GM19023 (cell line): ENCODE data around the gene MUC4.
A peak's percentile ranks its signal among the peaks of the same experiment; 100 is the strongest.

Experiments
- ATAC-seq: cut with Tn5 transposase; IDR thresholded peaks from one replicate; pipeline ENCODE4 v1.9.1; 2021; ENCODE audit warnings: mild to moderate bottlenecking, moderate library complexity; ENCODE audit not compliant: unreplicated experiment

MUC4 gene

DNA sequence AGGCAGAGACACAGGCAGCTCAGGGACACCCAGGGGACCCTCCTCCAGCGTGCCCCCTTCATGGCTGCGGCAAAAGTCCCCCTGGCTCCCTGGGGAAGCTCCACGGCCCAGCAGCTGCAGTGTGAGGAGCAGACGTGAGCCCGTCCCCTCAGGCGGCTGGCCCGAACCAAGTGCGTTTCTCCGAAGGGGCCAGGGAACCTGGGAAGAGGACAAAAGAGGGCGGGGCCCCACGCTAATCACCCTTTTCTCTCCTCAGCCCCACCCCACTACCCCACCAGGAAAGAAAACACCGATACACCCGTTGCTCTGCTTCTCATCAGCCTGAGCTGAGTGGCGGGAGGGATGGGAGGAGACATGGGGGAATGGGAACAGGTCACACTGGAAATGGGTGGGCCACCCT is at the start of gene MUC4:
Gene MUC4, minus strand, starts transcription at position 174 of the 400 bp plus-strand sequence. Its CDS starts 112 bp downstream, at position 62.
- no peak for ATAC-seq

- ATAC-seq = no peak
Observed at GRCh38 chr3:195860456-195860855, 48.7 kb upstream of the MUC4 start.

DNA sequence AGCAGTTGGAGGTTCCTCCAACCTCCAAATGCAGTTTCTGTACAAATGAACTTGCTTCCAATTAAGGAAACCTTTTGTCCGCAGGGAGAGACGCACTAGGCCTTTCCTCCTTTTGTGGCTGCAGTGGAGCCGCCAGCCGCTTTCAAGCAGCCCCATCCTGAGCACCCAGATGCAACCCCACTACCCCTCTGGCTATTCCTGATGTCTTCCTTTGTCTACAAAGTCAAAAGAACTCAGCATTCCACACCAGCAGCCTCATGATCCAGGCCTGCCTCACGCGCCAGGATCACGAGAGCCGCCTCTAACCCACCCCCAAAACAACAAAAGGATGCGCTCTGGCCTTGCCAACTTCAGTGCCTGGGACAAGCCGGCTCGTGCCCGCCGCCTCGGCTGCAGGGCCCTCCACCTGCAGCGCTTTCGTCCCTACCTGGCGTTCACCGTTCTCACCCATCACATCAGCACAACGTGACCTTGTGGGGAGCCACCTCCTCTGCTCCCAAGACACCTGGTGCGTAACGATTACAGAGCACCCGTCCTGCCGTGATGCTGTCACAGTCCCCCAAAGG is 48.2 kb upstream of the MUC4 start:
- ATAC-seq = no peak

GRCh38 chr3:195859061-195859845 is 47.5 kb upstream of the MUC4 start:
- no peak for ATAC-seq

GRCh38 chr3:195856410-195857084 is 44.8 kb upstream of the MUC4 start:
- no peak for ATAC-seq

- ATAC-seq = no peak
Observed at GRCh38 chr3:195855471-195856409, 44.0 kb upstream of the MUC4 start.

DNA sequence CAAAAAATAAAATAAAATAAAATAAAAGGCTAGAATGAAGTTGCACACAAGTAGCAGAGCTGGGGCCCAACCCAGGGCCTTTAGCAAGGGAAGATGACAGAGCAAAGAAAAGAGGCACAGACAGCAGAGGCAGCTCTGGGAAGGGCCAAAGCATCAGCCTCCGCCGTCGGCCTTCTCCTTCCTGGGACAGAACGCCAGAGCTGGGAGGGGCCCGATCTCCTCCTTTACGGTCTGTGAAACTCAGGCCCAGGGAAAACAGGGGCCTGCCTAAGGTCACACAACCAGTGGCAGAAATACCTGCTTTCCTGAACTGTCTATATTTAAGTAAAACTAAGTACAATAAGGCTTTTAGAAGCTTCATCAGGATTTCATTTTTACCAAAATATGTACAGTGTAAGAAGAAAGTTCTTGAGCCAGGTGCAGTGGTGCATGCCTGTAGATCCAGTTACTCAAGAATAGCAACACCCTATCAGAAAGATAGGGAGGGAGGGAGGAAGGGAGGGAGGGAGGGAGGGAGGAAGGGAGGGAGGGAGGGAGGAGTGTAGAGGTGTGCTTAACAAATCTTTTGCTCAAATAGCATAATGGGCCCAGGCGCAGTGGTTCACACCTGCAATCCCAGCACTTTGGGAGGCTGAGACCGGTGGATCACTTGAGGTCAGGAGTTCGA is 43.0 kb upstream of the MUC4 start:
- no peak for ATAC-seq

- ATAC-seq = no peak
Observed at GRCh38 chr3:195853996-195854395, 42.3 kb upstream of the MUC4 start.

- ATAC-seq = no peak
Observed at GRCh38 chr3:195853036-195853435, 41.3 kb upstream of the MUC4 start.

- peak; percentile 95 for ATAC-seq
Observed at GRCh38 chr3:195850857-195851543, 39.3 kb upstream of the MUC4 start.

DNA sequence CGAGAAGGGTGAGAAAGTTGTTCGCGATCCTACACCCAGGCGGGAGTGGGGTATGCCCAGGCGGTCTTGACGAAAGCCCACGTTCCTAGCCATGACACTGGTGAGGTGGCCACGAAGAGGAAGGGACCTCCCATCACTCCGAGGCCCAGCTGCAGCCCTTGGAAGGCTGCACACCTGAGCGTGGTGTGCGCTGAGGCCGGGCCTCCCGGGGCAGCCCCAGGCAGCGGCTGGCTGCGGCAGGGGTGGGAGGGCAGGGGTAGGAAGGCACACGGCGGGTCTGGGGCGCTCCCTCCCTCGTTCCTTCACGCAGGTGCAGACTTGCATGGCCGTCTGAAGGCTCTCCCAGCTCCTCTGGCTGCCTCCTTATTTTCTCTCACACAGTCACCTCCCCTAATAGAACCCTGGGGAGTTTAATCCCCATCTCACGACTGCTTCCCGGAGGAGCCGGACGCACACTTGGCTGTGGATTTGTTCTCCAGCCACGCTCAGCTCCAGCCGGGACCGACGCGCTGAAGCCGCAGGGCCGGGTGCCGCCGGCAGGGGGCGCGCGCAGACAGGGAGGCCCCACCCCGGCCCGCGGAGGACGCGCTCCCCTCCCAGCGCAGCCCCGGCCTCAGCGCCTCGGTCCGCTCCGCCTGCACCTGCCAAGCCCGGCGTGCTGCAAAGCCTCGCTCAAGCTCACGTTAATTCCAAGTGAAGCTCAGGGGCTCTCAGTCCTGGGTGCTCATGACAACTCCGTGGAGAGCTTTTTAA is 37.8 kb upstream of the MUC4 start:
- ATAC-seq = no peak

GRCh38 chr3:195847055-195847950 is 35.6 kb upstream of the MUC4 start:
- ATAC-seq = no peak

DNA sequence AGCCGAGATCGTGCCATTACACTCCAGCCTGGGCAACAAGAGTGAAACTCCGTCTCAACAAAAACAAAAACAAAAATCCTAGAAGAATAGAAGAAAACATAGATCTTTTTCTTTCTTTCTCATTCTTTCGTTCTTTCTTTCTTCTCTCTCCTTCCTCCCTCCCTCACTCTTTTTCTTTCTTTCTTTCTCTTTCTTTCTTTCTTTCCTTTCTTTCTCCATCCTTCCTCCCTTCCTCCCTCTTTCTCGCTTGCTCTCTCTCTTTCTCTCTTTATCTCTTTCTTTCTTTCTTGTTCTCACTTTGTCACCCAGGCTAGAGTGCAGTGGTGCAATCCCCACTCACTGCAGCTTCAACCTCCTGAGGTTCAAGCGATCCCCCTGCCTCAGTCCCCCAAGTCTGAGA is 33.8 kb upstream of the MUC4 start:
- no peak for ATAC-seq

GRCh38 chr3:195844671-195845218 is 33.0 kb upstream of the MUC4 start:
- no peak for ATAC-seq

- ATAC-seq = no peak
Observed at GRCh38 chr3:195839260-195840010, 27.7 kb upstream of the MUC4 start.

DNA sequence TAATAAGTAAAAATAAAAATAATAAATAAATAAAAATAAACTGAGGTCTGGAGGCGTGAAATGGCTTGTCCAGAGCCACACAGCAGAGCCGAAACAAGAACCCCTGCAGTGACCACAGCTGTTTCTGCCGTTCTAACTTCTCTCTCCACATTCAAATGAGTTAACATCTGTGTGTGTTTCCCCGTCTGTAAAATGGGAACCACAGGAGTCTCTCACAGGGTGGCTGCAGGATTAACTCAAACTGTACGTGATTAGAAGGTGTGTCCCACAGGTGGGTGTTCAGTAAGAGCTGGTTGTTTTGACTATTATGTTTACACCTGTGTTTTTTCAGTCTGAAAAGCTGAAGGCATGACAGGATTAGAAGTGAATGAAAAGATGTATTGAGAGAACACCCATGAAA is 27.0 kb upstream of the MUC4 start:
- peak; percentile 62 for ATAC-seq

- no peak for ATAC-seq
Observed at GRCh38 chr3:195836476-195837135, 24.9 kb upstream of the MUC4 start.
